ENCODE data around the gene TUBA4B.
A peak's percentile ranks its signal among the peaks of the same experiment; 100 is the strongest.

DNA sequence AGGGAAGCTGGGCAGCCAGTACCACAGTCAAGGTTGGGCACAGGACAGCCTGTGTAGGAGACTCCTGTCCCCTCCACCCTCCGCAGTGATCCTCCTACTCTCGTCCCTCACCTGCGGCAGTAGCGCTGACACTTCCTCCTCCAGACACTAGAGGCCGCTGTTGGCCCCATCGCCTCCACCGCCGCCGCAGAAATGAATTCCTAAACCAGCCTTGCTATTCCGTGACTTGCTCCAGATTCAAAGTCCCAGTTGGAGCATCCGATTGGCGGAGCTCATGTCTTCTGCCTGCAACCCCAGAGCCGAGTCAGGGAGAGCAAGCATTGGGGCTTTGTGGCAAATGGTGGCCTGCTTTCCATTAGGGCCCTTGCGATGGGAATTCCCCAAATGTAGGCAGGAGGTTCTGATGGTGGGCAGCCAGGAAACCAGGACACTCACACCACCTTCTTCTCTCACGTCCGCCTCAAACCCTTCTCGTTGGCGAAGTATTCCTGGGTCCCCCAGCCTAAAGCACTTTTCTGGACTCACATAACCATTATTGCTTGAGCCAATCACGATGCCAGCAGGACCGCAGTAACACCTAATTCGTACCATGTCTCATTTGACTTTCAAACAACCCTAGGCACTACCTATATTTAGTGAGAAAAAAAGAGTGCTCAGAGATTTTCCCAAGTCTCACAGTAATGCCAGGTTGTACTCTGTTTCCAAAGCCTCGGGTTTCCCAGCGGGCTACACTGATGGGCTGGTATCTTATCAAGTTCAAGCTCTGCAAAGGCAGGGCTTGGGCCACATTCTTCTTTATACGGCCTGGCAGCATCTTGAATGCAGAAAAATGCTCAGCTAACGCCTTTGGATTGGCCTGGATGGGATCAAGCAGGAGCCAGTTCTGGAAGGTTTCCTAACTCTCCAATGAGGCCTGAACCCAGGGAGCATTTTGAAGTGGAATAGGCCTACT lies 24.9 kb downstream of the TUBA4B start:
- TF ChIP-seq CTCF (IDR thresholded peaks at IDR 0.05) (peak; percentile 95 to 99 (median 97)), POLR2A (IDR thresholded peaks at IDR 0.05) (no peak)
